DOHH2 (cell line): Measurements from ENCODE around the gene SYNCRIP.
A peak's percentile ranks its signal among the peaks of the same experiment; 100 is the strongest.

ENCODE experiments used
- H3F3A ChIP-seq: fragments of 200-600 bp; sonication (generic), shearing (Covaris generic); 2 replicates; pipeline ENCODE4 v1.6.0; 2016; ENCODE audit warnings: antibody characterized with exemption, mild to moderate bottlenecking; ENCODE audit not compliant: control insufficient read depth, insufficient read depth
- H3K27ac ChIP-seq: fragments of 200-600 bp; sonication (generic); 2 replicates; pipeline ENCODE4 v1.5.1; 2014; ENCODE audit warnings: low read depth, mild to moderate bottlenecking, low read length, moderate library complexity
- H3K27me3 ChIP-seq: fragments of 200-600 bp; sonication (generic); 2 replicates; pipeline ENCODE4 v1.6.1; 2014; ENCODE audit warnings: mild to moderate bottlenecking, low read length, mixed read lengths; ENCODE audit not compliant: control insufficient read depth
- H3K36me3 ChIP-seq: fragments of 200-600 bp; sonication (generic); 2 replicates; pipeline ENCODE4 v1.6.1; 2014; ENCODE audit warnings: mild to moderate bottlenecking, low read length, moderate library complexity, mixed read lengths; ENCODE audit not compliant: control insufficient read depth
- H3K4me1 ChIP-seq: fragments of 200-600 bp; sonication (generic); 2 replicates; pipeline ENCODE4 v1.6.1; 2014; ENCODE audit warnings: mild to moderate bottlenecking, low read length, mixed read lengths; ENCODE audit not compliant: control insufficient read depth
- H3K4me2 ChIP-seq: fragments of 200-600 bp; sonication (generic); 2 replicates; pipeline ENCODE4 v1.6.0; 2014; ENCODE audit warnings: mild to moderate bottlenecking, low read length, moderate library complexity
- H3K4me3 ChIP-seq: fragments of 200-600 bp; sonication (generic); 2 replicates; pipeline ENCODE4 v1.5.1; 2014; ENCODE audit warnings: mild to moderate bottlenecking, low read length, mixed read lengths
- H3K79me2 ChIP-seq: fragments of 200-600 bp; sonication (generic); 2 replicates; pipeline ENCODE4 v1.6.1; 2014; ENCODE audit warnings: mild to moderate bottlenecking, low read length, mixed read lengths; ENCODE audit not compliant: control insufficient read depth
- H3K9me2 ChIP-seq: fragments of 200-600 bp; sonication (generic); replicated peaks from 2 replicates; pipeline ENCODE4 v1.6.1; 2014; ENCODE audit warnings: mild to moderate bottlenecking, low read length, mixed read lengths; ENCODE audit not compliant: control insufficient read depth
- H3K9me3 ChIP-seq: fragments of 200-600 bp; sonication (generic); 2 replicates; pipeline ENCODE4 v1.6.1; 2014; ENCODE audit warnings: antibody characterized with exemption, low read length, mixed read lengths; ENCODE audit not compliant: control insufficient read depth, insufficient read depth
- H4K20me1 ChIP-seq: fragments of 200-600 bp; sonication (generic); 2 replicates; pipeline ENCODE4 v1.6.0; 2014; ENCODE audit warnings: low read depth, mild to moderate bottlenecking, antibody characterized with exemption, low read length, moderate library complexity; ENCODE audit not compliant: control insufficient read depth, insufficient read depth
- CTCF ChIP-seq: fragments of 200-600 bp; sonication (generic); IDR thresholded peaks from one replicate; pipeline ENCODE4 v1.5.1; 2014; ENCODE audit warnings: antibody characterized with exemption, mild to moderate bottlenecking, low read depth, low read length; ENCODE audit not compliant: poor library complexity, severe bottlenecking
- EZH2phosphoT487 ChIP-seq: fragments of 200-600 bp; sonication (generic); IDR thresholded peaks from 2 replicates; pipeline ENCODE4 v1.6.1; 2017; ENCODE audit warnings: borderline replicate concordance, mild to moderate bottlenecking, antibody characterized with exemption, low read length, moderate library complexity, mixed read lengths

Gene SYNCRIP

GRCh38 chr6:85678026-85678601 lies 35.4 kb upstream of the SYNCRIP start:
- TF ChIP-seq CTCF (no peak), EZH2phosphoT487 (no peak)
- Histone ChIP-seq H3K36me3 (peaks cover 65% of the 10 kb centered on the region), H4K20me1 (peaks cover 28% of the 10 kb centered on the region)

GRCh38 chr6:85677234-85677956 lies 34.7 kb upstream of the SYNCRIP start:
- peaks cover 87% of the 10 kb centered on the region for H3K79me2 ChIP-seq
- peaks cover 28% of the 10 kb centered on the region for H4K20me1 ChIP-seq
- peaks cover 60% of the 10 kb centered on the region for H3F3A ChIP-seq
- no peak for TF ChIP-seq EZH2phosphoT487
- peak; percentile 34 for TF ChIP-seq CTCF
- H3K36me3 ChIP-seq = peaks cover 68% of the 10 kb centered on the region
- no peaks in the 10 kb centered on the region for H3K9me3 ChIP-seq
- H3K9me2 ChIP-seq = no peaks in the 10 kb centered on the region
- H3K27ac ChIP-seq = peak overlapping the region; percentile 86
- peak overlapping the region; percentile 91 for H3K4me3 ChIP-seq
- peaks cover 52% of the 10 kb centered on the region for H3K4me1 ChIP-seq
- H3K27me3 ChIP-seq = no peaks in the 10 kb centered on the region
- H3K4me2 ChIP-seq = peak overlapping the region; percentile 67

More at GRCh38 chr6:85678026-85678601, 35.4 kb upstream of the SYNCRIP start:
- peak overlapping the region; percentile 91 for H3K4me3 ChIP-seq
- peaks cover 87% of the 10 kb centered on the region for H3K79me2 ChIP-seq
- H3K9me2 ChIP-seq = no peaks in the 10 kb centered on the region
- H3K27me3 ChIP-seq = no peaks in the 10 kb centered on the region
- H3K4me1 ChIP-seq = peaks cover 45% of the 10 kb centered on the region
- H3K9me3 ChIP-seq = no peaks in the 10 kb centered on the region
- H3K27ac ChIP-seq = peak overlapping the region; percentile 86
- peaks cover 53% of the 10 kb centered on the region for H3F3A ChIP-seq
- H3K4me2 ChIP-seq = peak overlapping the region; percentile 67

- no peaks in the 10 kb centered on the region for H3K9me3 ChIP-seq
- H3K4me1 ChIP-seq = peaks cover 59% of the 10 kb centered on the region
- no peak for TF ChIP-seq CTCF
- TF ChIP-seq EZH2phosphoT487 = no peak
- H3K4me3 ChIP-seq = peak overlapping the region; percentile 91
- H3F3A ChIP-seq = peaks cover 66% of the 10 kb centered on the region
- peaks cover 28% of the 10 kb centered on the region for H4K20me1 ChIP-seq
- peaks cover 77% of the 10 kb centered on the region for H3K79me2 ChIP-seq
- peaks cover 64% of the 10 kb centered on the region for H3K36me3 ChIP-seq
- peak overlapping the region; percentile 86 for H3K27ac ChIP-seq
- H3K27me3 ChIP-seq = no peaks in the 10 kb centered on the region
- H3K9me2 ChIP-seq = no peaks in the 10 kb centered on the region
- H3K4me2 ChIP-seq = peak overlapping the region; percentile 67
Observed at GRCh38 chr6:85676086-85676729, 33.5 kb upstream of the SYNCRIP start.
